HG03045 (cell line): ENCODE measurements around the gene RAB12.
"Not testable (repeated sequence)": the region's sequence is repeated elsewhere in the genome, so short reads cannot be mapped to it uniquely, and the experiment has no call there.

Source experiments
- ATAC-seq: cut with Tn5 transposase; IDR thresholded peaks from one replicate; pipeline ENCODE4 v1.9.1; 2021; ENCODE audit warnings: mild to moderate bottlenecking, moderate library complexity; ENCODE audit not compliant: unreplicated experiment

The RAB12 gene

GRCh38 chr18:8608795-8609658 is at the start of gene RAB12:
RAB12 (plus strand) TSS chr18:8609437; CDS start chr18:8609440, 3 bp downstream.
- peak; percentile 62 for ATAC-seq

DNA sequence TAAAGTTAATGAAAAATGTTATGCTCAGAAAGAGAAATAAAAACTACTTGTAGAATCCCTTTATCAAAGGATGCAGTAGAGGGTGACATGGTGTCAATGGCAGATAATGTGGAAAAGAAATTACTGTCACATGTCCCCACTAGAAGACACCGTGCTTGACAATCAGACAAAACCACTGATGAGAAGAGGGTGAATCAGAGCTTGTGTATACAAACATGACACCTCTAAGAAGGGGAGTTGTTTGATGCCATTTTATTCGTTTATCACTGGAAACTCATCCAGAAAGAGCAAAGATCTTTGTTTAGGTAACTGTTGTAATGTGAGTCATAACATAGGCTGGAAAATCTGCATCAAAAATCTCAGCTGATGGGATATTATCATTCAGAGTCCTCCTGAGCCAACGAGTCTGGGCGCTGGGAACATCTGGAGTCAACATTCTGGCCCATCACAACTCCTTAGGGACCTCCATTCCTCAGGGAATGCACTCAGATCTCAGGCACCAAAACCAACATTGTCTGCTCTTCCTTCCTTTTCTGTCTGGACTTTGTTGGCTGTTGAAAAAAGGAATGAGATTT is 49.5 kb upstream of the RAB12 start:
- no peak for ATAC-seq

- no peak for ATAC-seq
Observed at GRCh38 chr18:8561123-8561910, 47.9 kb upstream of the RAB12 start.

DNA sequence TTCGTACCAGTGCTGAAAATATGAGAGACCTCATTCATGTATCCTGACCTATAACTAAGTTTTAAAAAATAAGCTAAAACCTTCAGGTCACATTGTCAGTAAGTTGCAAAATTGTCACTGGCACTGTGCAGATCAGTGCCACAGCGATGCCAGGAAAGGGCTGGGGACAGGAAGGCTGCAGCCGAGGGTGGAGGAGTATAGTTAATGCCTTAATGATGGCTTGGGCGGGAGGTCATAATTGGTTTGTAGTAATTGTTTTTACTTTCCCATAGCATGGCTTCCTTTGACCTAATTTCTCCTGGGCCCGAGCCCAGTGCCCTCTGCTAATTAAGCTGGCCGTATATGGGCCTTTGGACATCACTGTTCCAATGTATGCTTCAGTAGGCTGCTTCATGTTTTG is 47.2 kb upstream of the RAB12 start:
- ATAC-seq = no peak

GRCh38 chr18:8562919-8563318 is 46.3 kb upstream of the RAB12 start:
- ATAC-seq = no peak

DNA sequence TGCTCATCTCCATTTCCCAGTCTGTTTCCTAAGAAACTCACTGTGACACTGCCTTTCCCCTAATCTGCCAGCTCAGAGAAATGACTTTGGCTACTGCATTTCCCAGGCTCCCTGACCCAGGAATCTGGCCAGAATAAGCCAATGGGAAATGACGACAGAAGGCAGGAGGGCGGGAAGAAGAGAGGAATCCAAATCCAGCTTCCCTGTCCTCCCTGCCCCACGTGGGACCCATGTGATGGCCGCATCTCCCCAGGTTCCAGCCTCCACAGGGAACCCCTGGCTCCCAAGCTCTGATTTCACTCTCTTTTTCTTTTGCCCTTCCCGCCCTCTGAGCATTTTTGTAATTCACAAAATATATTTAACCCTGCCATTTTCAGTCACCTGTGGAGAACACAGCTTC is 37.8 kb upstream of the RAB12 start:
- ATAC-seq = no peak

- ATAC-seq = not testable (repeated sequence)
Observed at GRCh38 chr18:8573766-8574165, 35.5 kb upstream of the RAB12 start.

DNA sequence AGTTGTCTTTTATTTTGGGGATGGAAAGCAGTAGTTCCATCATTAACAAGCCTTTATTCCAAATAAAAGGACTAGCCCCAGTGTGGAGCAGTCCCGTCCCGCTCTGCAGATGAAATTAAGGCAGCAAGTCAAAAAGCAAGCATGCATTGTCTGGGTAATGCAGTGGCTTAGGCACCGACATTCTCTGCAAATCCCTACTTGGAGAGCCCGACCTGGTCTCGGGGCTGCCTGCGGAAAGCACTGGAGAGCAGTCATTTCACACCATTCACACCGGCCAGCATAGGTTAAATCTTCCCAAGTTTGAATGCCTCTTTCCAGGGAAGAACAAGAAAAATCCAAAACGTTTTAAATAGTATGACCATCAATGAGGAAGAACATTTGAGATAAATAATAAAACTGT is 24.4 kb upstream of the RAB12 start:
- ATAC-seq = no peak

DNA sequence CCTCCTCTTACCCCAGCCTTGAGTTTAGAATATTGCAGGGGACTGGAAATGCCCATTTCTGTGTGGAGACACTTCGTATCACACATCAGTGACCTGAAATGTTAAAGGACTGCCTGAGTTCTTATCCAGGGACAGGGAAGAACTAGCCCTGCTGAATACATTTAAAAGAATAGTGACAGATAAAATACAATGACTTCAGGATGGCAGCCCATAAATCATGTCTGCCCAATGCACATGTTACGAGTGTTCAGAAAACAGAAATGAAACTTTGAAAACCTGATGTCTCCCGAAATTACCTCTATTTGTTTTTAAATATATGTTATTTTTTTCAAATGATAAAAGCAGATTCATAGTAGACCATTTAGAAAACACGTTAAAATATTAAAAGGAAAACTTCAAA is 22.3 kb upstream of the RAB12 start:
- no peak for ATAC-seq

DNA sequence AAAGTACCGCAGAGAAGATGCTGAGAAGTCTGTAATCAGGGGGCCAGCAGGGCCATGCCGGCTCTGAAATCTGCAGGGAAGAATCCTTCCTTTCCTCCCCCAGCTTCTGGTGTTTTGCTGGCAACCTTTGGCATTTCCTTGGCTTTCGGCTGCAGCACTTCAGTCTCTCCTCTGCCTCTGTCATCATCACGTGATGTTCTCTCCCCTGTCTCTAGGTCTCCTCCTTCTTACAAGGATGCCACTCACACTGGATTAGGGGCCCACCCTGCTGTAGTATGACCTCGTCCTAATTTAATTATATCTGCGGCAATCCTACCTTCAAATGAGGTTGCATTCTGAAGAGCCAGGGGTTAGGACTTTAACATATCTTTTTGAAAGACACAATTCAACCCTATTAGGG is 13.8 kb upstream of the RAB12 start:
- no peak for ATAC-seq

DNA sequence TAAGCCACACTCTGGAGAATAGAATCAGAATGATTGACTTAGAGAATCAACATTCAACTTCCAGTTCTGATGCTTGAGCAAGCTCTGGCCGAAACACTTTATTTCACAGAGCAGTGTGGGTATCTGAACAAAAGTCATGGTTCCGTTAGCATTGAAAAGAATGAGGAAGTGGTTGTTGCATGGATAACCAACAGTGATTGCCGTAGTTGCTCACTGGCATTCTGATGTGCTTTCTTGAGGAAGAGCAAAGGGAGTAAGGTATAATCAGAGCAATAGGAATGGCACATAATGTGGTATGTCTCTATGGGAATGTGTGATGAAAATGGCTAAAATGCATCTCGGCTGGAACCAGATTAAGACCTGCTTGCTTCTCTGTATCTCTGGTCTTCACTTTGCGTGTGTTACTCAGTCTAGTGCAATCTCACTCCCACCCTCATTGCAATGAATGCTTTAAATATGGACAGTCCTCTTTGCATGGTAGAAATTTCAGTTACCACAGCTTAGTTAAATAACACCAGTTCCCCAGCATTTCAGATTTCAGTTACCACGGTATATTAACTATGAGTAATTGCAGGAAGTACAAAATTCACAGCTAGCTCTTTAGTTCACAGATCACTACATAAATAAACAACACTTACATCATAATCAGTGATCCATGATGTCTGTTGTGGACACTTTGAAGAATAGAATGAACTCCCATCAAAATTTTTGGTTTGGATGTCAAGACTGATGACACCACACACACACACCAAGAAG is 7.8 kb upstream of the RAB12 start:
- peak; percentile 52 for ATAC-seq

DNA sequence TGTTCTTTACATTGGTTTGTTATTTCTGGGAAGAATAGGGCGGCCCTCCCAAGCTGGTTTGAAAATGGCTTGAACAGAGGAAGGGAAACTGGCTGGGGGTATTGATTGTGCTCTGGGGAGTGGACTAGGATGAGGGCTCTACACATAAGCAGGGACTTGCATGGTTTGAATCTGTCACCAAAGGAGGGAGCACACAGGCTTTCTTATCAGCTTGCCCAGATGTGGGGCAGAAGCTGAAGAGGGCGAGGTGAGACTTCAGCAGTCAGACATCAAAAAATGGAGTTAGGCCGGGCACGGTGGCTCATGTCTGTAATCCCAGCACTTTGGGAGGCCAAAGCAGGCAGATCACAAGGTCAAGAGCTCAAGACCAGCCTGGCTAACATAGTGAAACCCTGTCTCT is 7.2 kb upstream of the RAB12 start:
- peak; percentile 16 for ATAC-seq

GRCh38 chr18:8602557-8602956 is 6.7 kb upstream of the RAB12 start:
- ATAC-seq = no peak

GRCh38 chr18:8603663-8604520 is 5.3 kb upstream of the RAB12 start:
- ATAC-seq = no peak

GRCh38 chr18:8605974-8606373 is 3.3 kb upstream of the RAB12 start:
- ATAC-seq = no peak

DNA sequence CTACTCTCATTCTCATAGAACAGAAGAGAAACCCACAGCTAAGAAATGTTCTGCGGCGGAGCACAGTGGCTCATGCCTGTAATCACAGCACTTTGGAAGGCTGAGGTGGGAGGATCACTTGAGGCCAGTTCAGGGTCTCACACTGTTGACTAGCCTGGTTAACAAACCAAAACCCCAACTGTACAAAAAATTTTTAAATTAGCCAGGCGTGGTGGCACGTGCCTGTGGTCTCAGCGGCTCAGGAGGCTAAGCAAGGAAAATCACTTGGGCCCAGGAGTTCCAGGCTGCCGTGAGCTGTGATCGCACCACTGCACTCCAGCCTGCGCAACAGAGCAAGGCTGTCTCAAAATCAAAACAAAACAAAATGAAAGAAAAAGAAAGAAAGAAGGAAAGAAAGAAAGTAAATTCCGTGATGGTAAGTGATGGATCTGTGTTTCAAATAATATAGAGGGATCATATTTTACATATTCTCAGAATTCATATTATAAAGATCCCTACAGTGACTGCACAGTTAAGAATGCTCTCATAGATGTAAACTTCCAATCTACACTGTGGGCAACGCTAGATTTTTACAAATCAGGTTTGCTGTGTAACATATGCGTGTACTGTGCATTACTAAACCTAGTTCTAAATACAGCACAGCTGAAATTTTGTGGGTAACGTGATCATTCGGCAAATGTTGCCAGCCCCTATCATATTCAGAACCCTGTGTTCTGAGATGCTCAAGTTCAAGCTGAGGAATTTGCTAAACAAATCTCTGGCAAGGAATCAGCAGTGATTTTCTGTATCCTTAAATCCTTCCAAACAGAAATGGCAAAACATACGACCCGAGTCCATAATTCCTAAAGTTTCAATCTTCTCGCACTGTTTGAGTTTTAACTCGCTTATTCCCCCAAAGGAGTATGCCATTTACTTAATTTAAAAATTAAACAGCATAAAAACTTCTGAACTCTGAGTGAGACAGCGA is 1.2 kb upstream of the RAB12 start:
- ATAC-seq = no peak

- ATAC-seq = peak; percentile 16
Observed at GRCh38 chr18:8609659-8610458, 622 bp downstream of the RAB12 start.

DNA sequence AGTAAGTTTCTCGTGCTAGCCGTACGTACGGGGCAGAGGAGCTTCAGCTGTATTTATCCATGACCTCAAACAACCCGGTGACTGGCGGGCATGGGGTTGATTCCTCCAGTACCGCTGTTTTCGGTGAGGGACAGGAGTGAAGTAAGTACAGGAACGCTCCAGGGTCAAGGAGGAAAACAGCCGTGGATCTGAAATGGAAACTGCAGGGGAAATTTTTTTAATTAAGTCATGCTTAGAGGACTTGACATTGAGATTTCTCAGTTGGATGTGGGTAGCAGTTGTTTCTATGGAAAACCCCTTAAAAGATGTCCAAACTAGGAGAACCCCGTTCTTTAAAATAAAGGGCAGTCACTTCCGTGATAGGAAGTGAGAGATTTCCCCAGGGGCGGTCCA is 1.2 kb downstream of the RAB12 start:
- no peak for ATAC-seq
